GM12864 (cell line): ENCODE results near the gene ANXA1.

Experiments
- DNase-seq: peaks from one replicate; pipeline ENCODE4 v3.0.0-alpha.2; 2011; ENCODE audit warnings: low read depth
- H3K4me3 ChIP-seq: 2 replicates; pipeline ENCODE4 v1.5.1; 2011; ENCODE audit warnings: mild to moderate bottlenecking, low read depth, low read length, control low read depth
- CTCF ChIP-seq: IDR thresholded peaks from 2 replicates; pipeline ENCODE4 v1.5.1; 2011; ENCODE audit warnings: low read depth, mild to moderate bottlenecking, moderate library complexity, low read length, control low read depth, inconsistent platforms; ENCODE audit errors: missing control alignments

ANXA1 gene

GRCh38 chr9:73155968-73156864, 4.6 kb downstream of the ANXA1 start:
- no peak overlapping the region for H3K4me3 ChIP-seq
- TF ChIP-seq CTCF: no peak

GRCh38 chr9:73156865-73157187, 5.2 kb downstream of the ANXA1 start:
- no peak for DNase-seq
- H3K4me3 ChIP-seq: no peak overlapping the region
- no peak for TF ChIP-seq CTCF

More at GRCh38 chr9:73155968-73156864, 4.6 kb downstream of the ANXA1 start:
- DNase-seq: no peak

GRCh38 chr9:73157811-73158210, 6.1 kb downstream of the ANXA1 start:
- no peak overlapping the region for H3K4me3 ChIP-seq
- DNase-seq: no peak
- TF ChIP-seq CTCF: no peak

GRCh38 chr9:73158723-73159122, 7.1 kb downstream of the ANXA1 start:
- no peak for TF ChIP-seq CTCF
- no peak for DNase-seq
- H3K4me3 ChIP-seq: no peak overlapping the region

- no peak for DNase-seq
- H3K4me3 ChIP-seq: no peak overlapping the region
- TF ChIP-seq CTCF: no peak
These were observed 9.2 kb downstream of the ANXA1 start for GRCh38 chr9:73160868-73161267.

- DNase-seq: no peak
- H3K4me3 ChIP-seq: no peak overlapping the region
- TF ChIP-seq CTCF: no peak
These were observed 11.5 kb downstream of the ANXA1 start for GRCh38 chr9:73162987-73163768.
